SK-N-SH (cell line): Measurements from ENCODE around the gene DDC.

ENCODE experiments used
- YY1 ChIP-seq: IDR thresholded peaks from 2 replicates; pipeline ENCODE4 v1.4.0; 2012; ENCODE audit warnings: low read depth, mild to moderate bottlenecking
- TF ChIP-seq, protein P1 (sequence below): fragments of 200-600 bp; sonication (generic); IDR thresholded peaks from 2 replicates; pipeline ENCODE4 v1.6.1; 2017; ENCODE audit warnings: antibody characterized with exemption, mild to moderate bottlenecking, moderate library complexity

DNA sequence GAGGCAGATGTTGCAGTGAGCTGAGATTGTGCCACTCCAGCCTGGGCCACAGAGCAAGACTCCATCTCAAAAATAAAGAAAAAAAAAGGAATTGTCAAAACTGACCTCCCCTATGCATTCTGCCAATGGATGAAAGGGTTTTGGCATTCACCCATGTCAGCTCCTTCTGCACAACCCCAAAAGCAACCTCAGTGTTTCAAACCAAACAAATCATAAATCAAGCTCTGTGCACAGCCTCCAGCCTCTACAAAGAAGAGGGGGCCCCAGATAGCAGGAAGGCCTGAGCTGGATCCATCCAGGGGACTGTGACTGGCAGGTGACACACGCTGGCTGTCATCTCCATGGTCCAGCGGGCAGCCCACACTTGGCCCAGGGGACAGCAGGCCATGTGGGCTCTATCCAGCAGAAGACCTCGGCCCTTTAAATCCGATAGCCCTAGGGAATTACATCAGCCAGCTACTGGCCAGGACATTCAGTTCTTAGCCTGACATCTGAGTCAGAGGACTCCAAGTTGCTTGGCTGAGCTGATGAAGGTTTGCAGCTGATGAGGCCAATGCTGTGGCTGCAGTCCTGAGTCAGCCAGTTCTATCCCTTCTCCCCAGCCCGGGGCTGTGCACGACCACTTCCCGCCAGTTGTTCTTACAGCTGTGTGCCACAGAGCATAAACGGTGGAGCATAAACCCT lies 63.1 kb downstream of the DDC start:
- TF ChIP-seq YY1: no peak
- TF ChIP-seq, protein P1, sequence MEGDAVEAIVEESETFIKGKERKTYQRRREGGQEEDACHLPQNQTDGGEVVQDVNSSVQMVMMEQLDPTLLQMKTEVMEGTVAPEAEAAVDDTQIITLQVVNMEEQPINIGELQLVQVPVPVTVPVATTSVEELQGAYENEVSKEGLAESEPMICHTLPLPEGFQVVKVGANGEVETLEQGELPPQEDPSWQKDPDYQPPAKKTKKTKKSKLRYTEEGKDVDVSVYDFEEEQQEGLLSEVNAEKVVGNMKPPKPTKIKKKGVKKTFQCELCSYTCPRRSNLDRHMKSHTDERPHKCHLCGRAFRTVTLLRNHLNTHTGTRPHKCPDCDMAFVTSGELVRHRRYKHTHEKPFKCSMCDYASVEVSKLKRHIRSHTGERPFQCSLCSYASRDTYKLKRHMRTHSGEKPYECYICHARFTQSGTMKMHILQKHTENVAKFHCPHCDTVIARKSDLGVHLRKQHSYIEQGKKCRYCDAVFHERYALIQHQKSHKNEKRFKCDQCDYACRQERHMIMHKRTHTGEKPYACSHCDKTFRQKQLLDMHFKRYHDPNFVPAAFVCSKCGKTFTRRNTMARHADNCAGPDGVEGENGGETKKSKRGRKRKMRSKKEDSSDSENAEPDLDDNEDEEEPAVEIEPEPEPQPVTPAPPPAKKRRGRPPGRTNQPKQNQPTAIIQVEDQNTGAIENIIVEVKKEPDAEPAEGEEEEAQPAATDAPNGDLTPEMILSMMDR: no peak
